Thymus (tissue), 11 donors: ENCODE data around the gene C1QTNF12. TPM values are rescaled to one million over a fixed set of nuclear protein-coding genes. Genes with fewer than 3 reads are reported as not detected.

ENCODE experiments used
- DNase-seq, 9 donors: peaks; one replicate each; pipeline ENCODE4 v3.0.0-alpha.2; 2013; ENCODE audit warnings: low spot score in 9 of 9, low read depth in 6 of 9, missing footprints in 1 of 9
- H3K27ac ChIP-seq, 2 donors: one replicate each; pipeline ENCODE4 v1.5.1; 2013; ENCODE audit warnings: control low read depth in 1 of 2, low read depth in 1 of 2, low read length in 1 of 2, mild to moderate bottlenecking in 1 of 2, moderate library complexity in 1 of 2
- H3K27me3 ChIP-seq, 2 donors: one replicate each; pipeline ENCODE4 v1.5.1; 2013; ENCODE audit warnings: low read length in 1 of 2; ENCODE audit not compliant: control insufficient read depth in 2 of 2, insufficient read depth in 1 of 2
- H3K36me3 ChIP-seq, 2 donors: one replicate each; pipeline ENCODE4 v1.5.1; 2013; ENCODE audit warnings: low read length in 1 of 2, mild to moderate bottlenecking in 1 of 2, moderate library complexity in 1 of 2; ENCODE audit not compliant: control insufficient read depth in 2 of 2, insufficient read depth in 2 of 2
- H3K4me1 ChIP-seq, 2 donors: one replicate each; pipeline ENCODE4 v1.5.1; 2013; ENCODE audit warnings: low read length in 2 of 2; ENCODE audit not compliant: control insufficient read depth in 2 of 2, insufficient read depth in 2 of 2
- H3K4me3 ChIP-seq, 2 donors: one replicate each; pipeline ENCODE4 v1.5.1; 2013; ENCODE audit warnings: low read length in 2 of 2, control low read depth in 1 of 2, mild to moderate bottlenecking in 1 of 2
- H3K9me3 ChIP-seq, 2 donors: one replicate each; pipeline ENCODE4 v1.5.1; 2013; ENCODE audit warnings: low read length in 1 of 2, mild to moderate bottlenecking in 1 of 2; ENCODE audit not compliant: control insufficient read depth in 2 of 2, insufficient read depth in 1 of 2
- WGBS: extraction: QIAGEN DNeasy Blood & Tissue Kit; methylation state at CpG from one replicate; pipeline ENCODE4 v1.1.7; 2013; 5-methylcytosine and 5-hydroxymethylcytosine counted together
- polyA plus RNA-seq: library from polyadenylated mRNA; stranded (reverse); fragments of 200-250 nt; gene quantifications from one replicate; pipeline ENCODE4 v1.2.3, GENCODE V29; 2013
- total RNA-seq: library from RNA; stranded (reverse); fragments of 120-200 nt; gene quantifications from one replicate; pipeline ENCODE4 v1.2.4, GENCODE V29; 2013
- donor health status: healthy.

C1QTNF12 gene
- total and polyA plus RNA-seq, 2 donors, result 2.1 to 3.4 TPM

GRCh38 chr1:1239614-1240347 is 6.7 kb downstream of the C1QTNF12 start:
- WGBS, result 69% methylated on average over 30 of the region's 30 CpGs
- Histone ChIP-seq H3K4me3 (no peak overlapping the region), H3K4me1 (peaks cover 0 to 3% of the 10 kb centered on the region in 2 donors), H3K36me3 (peaks cover 0 to 3% of the 10 kb centered on the region in 2 donors), H3K9me3 (no peaks in the 10 kb centered on the region), H3K27ac (no peak overlapping the region), H3K27me3 (peaks cover 0 to 43% of the 10 kb centered on the region in 2 donors)
- no peak for DNase-seq

GRCh38 chr1:1239227-1239613 is 7.3 kb downstream of the C1QTNF12 start:
- Histone ChIP-seq H3K36me3 (peaks cover 0 to 6% of the 10 kb centered on the region in 2 donors), H3K27ac (no peak overlapping the region), H3K4me1 (peaks cover 0 to 3% of the 10 kb centered on the region in 2 donors), H3K4me3 (no peak overlapping the region), H3K27me3 (peaks cover 0 to 41% of the 10 kb centered on the region in 2 donors), H3K9me3 (no peaks in the 10 kb centered on the region)
- no peak for DNase-seq
- 88% methylated on average over 15 of the region's 15 CpGs for whole genome bisulfite sequencing

- Histone ChIP-seq H3K27ac (no peak overlapping the region), H3K4me1 (peaks cover 0 to 3% of the 10 kb centered on the region in 2 donors), H3K4me3 (no peak overlapping the region), H3K9me3 (no peaks in the 10 kb centered on the region), H3K27me3 (peaks cover 0 to 41% of the 10 kb centered on the region in 2 donors), H3K36me3 (peaks cover 3 to 6% of the 10 kb centered on the region in 2 donors)
- no peak for DNase-seq
- WGBS, result 86% methylated on average over 19 of the region's 19 CpGs
Observed at GRCh38 chr1:1238702-1239178, 7.8 kb downstream of the C1QTNF12 start.

- WGBS, result 76% methylated on average over 48 of the region's 48 CpGs
- Histone ChIP-seq H3K36me3 (peaks cover 3 to 6% of the 10 kb centered on the region in 2 donors), H3K27me3 (peaks cover 0 to 41% of the 10 kb centered on the region in 2 donors), H3K4me1 (peaks cover 4 to 6% of the 10 kb centered on the region in 2 donors), H3K4me3 (no peak overlapping the region), H3K27ac (no peak overlapping the region), H3K9me3 (no peaks in the 10 kb centered on the region)
- DNase-seq, result no peak
Observed at GRCh38 chr1:1237874-1238701, 8.4 kb downstream of the C1QTNF12 start.

- no peak overlapping the region for H3K27ac ChIP-seq
- 69% methylated on average over 34 of the region's 34 CpGs for WGBS
- no peak overlapping the region for H3K4me3 ChIP-seq
- peaks cover 6 to 10% of the 10 kb centered on the region in 2 donors for H3K4me1 ChIP-seq
- no peaks in the 10 kb centered on the region for H3K9me3 ChIP-seq
- no peak for DNase-seq
- peaks cover 0 to 41% of the 10 kb centered on the region in 2 donors for H3K27me3 ChIP-seq
- H3K36me3 ChIP-seq, result peaks cover 3 to 6% of the 10 kb centered on the region in 2 donors
Observed at GRCh38 chr1:1236945-1237873, 9.3 kb downstream of the C1QTNF12 start.

- peaks cover 3 to 6% of the 10 kb centered on the region in 2 donors for H3K36me3 ChIP-seq
- no peak overlapping the region for H3K4me3 ChIP-seq
- no peaks in the 10 kb centered on the region for H3K9me3 ChIP-seq
- peaks cover 6 to 10% of the 10 kb centered on the region in 2 donors for H3K4me1 ChIP-seq
- no peak for DNase-seq
- peaks cover 0 to 41% of the 10 kb centered on the region in 2 donors for H3K27me3 ChIP-seq
- H3K27ac ChIP-seq, result no peak overlapping the region
- WGBS, result 92% methylated on average over 22 of the region's 22 CpGs
Observed at GRCh38 chr1:1236176-1236763, 10.3 kb downstream of the C1QTNF12 start.

- WGBS, result 97% methylated on average over 27 of the region's 27 CpGs
- DNase-seq, result no peak
- Histone ChIP-seq H3K4me3 (no peak overlapping the region), H3K36me3 (peaks cover 3 to 6% of the 10 kb centered on the region in 2 donors), H3K4me1 (peaks cover 16 to 19% of the 10 kb centered on the region in 2 donors), H3K9me3 (no peaks in the 10 kb centered on the region), H3K27ac (no peak overlapping the region), H3K27me3 (peaks cover 0 to 35% of the 10 kb centered on the region in 2 donors)
Observed at GRCh38 chr1:1235016-1235744, 11.3 kb downstream of the C1QTNF12 start.
